Breast epithelium (tissue), 4 donors: ENCODE data around the gene NKX6-2. TPM values are rescaled to one million over a fixed set of nuclear protein-coding genes. Genes with fewer than 3 reads are reported as not detected.

Source experiments
- DNase-seq, 2 donors: peaks; one replicate each; pipeline ENCODE4 v3.0.0-alpha.2; 2019; ENCODE audit warnings: low spot score in 2 of 2
- H3K27ac ChIP-seq, 2 donors: fragments of 200-600 bp; sonication (generic) in 1 of 2; one replicate each; pipeline ENCODE4 v1.5.1; 2016 to 2019; ENCODE audit warnings: mild to moderate bottlenecking in 1 of 2
- H3K27me3 ChIP-seq, 2 donors: fragments of 200-600 bp; sonication (generic) in 1 of 2; one replicate each; pipeline versions ENCODE4 v1.5.1 to v1.6.0; 2017 to 2019; ENCODE audit warnings: control low read depth in 1 of 2, mild to moderate bottlenecking in 1 of 2
- H3K36me3 ChIP-seq: fragments of 200-600 bp; one replicate; pipeline ENCODE4 v1.5.1; 2019
- H3K4me1 ChIP-seq, 2 donors: fragments of 200-600 bp; sonication (generic); one replicate each; pipeline ENCODE4 v1.5.1; 2016 to 2019; ENCODE audit warnings: control low read depth in 1 of 2
- H3K4me3 ChIP-seq, 3 donors: fragments of 200-600 bp; sonication (generic); 1 replicate in 2 of 3; 2 replicates in 1 of 3; pipeline ENCODE4 v1.5.1; 2016 to 2019; ENCODE audit warnings: mild to moderate bottlenecking in 3 of 3, moderate library complexity in 2 of 3
- H3K9me3 ChIP-seq, 2 donors: fragments of 200-600 bp; sonication (generic) in 1 of 2; one replicate each; pipeline ENCODE4 v1.5.1; 2016 to 2019; ENCODE audit warnings: control low read depth in 1 of 2
- POLR2A ChIP-seq: fragments of 450-650 bp; IDR thresholded peaks from one replicate; pipeline ENCODE4 v1.6.1; 2016; ENCODE audit warnings: antibody characterized with exemption, mild to moderate bottlenecking, moderate library complexity
- POLR2AphosphoS5 ChIP-seq, 3 donors: sonication (generic); formaldehyde crosslinking; IDR thresholded peaks; one replicate each; pipeline ENCODE4 v1.6.1; 2017; ENCODE audit warnings: antibody characterized with exemption in 3 of 3
- intact Hi-C: fragments of 100-400 bp; cut with DNase I; formaldehyde crosslinking; loops from one replicate; pipeline ENCODE4 v1.15.1; 2023; ENCODE audit warnings: low total_unique reads
- total RNA-seq, 3 donors: library from RNA; depleted of rRNA; stranded (reverse); fragments of >200 nt; gene quantifications; one replicate each; pipeline ENCODE4 v1.1.0, GENCODE V29; 2016
- TF ChIP-seq, protein P1 (sequence below), 3 donors: fragments of 450-650 bp; IDR thresholded peaks; one replicate each; pipeline ENCODE4 v1.5.1; 2016 to 2017; ENCODE audit warnings: antibody characterized with exemption in 3 of 3, mild to moderate bottlenecking in 3 of 3, moderate library complexity in 3 of 3

Gene NKX6-2
- total RNA-seq, 3 donors from 2014 or later = not detected

DNA sequence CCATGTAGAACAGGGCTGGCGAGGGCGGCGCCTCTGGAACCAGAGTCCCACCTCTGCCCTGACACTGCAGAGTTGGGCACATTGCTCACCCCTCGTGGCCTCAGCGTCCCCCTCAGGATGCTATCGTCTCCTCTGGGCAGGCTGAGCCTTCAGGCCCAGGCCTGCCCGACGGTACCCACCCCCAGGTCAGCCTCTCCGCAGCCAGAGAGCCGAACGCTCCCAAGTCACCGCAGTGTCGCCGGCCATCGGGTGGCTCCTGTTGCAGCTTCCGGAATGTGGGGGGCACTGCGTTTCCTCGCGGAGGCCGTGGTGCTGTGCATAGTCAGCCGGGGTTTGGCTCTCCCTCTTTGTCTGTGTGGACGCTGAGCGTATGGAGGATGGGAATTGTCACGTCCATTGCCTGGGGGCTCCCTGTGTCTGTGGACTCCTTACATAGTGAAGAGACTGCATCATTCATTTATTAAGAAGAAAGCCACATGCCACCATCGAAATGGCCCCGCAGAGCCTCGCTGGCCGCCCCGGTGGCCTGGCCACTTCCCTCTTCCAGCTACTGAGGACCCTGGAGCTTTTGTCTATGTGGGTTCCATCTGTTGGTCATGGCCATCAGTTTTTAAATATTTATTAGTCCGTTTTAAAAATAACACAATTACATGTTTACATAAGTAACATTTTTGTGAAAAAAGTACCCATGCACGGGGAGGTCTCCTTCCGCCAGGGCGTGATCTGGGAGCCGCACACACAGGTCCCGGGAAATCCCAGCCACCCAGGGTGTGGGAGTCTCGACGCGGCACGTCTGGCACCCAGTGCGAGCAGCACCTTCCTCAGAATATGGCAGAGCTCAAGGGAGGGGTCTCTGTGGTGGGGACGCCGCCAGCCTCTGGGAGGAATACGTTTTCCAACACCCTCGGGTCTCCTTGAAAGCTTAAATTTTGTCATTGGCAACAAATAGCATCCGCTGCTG lies 15.6 kb downstream of the NKX6-2 start:
- Histone ChIP-seq H3K4me3 (no peak overlapping the region), H3K9me3 (no peaks in the 10 kb centered on the region), H3K27me3 (no peaks in the 10 kb centered on the region), H3K27ac (no peak overlapping the region), H3K4me1 (no peaks in the 10 kb centered on the region), H3K36me3 (no peaks in the 10 kb centered on the region)
- intact Hi-C loops = no loop called here
- no peak for TF ChIP-seq POLR2A
- no peak for TF ChIP-seq POLR2AphosphoS5 (IDR thresholded peaks at IDR 0.05)
- TF ChIP-seq, protein P1, sequence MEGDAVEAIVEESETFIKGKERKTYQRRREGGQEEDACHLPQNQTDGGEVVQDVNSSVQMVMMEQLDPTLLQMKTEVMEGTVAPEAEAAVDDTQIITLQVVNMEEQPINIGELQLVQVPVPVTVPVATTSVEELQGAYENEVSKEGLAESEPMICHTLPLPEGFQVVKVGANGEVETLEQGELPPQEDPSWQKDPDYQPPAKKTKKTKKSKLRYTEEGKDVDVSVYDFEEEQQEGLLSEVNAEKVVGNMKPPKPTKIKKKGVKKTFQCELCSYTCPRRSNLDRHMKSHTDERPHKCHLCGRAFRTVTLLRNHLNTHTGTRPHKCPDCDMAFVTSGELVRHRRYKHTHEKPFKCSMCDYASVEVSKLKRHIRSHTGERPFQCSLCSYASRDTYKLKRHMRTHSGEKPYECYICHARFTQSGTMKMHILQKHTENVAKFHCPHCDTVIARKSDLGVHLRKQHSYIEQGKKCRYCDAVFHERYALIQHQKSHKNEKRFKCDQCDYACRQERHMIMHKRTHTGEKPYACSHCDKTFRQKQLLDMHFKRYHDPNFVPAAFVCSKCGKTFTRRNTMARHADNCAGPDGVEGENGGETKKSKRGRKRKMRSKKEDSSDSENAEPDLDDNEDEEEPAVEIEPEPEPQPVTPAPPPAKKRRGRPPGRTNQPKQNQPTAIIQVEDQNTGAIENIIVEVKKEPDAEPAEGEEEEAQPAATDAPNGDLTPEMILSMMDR (IDR thresholded peaks at IDR 0.05) = no peak
- no peak for DNase-seq

DNA sequence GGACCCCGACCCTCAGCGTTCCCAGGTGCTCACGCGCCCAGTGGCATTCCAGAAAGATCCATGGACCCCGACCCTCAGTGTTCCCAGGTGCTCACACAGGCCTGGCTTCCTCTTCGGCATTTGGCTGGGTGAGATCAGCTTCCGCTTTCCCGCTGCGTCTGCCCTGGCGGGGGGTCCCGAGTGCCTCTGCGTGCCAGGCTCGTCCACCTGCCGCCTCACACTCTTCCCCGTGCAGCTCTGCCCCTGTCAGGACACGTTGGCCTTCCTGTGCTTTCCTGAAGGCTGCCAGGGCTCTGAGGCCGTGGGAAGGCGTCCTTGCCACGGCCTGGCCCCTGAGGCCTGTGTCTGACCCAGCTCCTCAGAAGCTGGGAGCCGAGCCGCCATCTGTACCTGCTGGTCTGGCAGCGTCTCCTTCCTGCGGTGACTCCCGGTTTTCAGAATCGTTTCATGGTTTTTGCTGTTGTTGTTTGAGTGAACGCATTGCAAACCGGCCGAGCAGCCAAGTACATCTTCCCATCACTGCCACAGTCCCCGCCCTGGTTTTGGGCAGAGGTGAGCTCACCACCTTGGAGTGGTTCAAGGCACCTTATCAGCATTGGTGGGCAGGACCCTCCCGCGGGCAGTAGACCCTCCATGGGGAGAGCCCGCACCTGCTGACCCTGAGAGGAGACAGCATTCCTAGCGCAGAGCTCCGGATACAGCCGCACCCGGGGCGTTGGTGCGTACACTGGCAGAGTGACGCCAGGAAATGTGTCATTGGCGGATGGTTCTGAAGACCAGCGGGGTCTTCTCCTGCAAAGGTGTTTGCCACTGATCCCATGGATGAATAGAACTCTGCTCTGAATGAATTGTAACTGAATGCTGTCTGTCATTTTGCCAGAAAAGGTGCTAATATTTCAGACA lies 17.4 kb downstream of the NKX6-2 start:
- H3K27me3 ChIP-seq = no peaks in the 10 kb centered on the region
- no peaks in the 10 kb centered on the region for H3K4me1 ChIP-seq
- DNase-seq = no peak
- intact Hi-C loops = no loop called here
- H3K36me3 ChIP-seq = no peaks in the 10 kb centered on the region
- no peak overlapping the region for H3K4me3 ChIP-seq
- TF ChIP-seq POLR2A = no peak
- TF ChIP-seq, protein P1 (IDR thresholded peaks at IDR 0.05) = no peak
- no peak for TF ChIP-seq POLR2AphosphoS5 (IDR thresholded peaks at IDR 0.05)
- no peaks in the 10 kb centered on the region for H3K9me3 ChIP-seq
- H3K27ac ChIP-seq = no peak overlapping the region

DNA sequence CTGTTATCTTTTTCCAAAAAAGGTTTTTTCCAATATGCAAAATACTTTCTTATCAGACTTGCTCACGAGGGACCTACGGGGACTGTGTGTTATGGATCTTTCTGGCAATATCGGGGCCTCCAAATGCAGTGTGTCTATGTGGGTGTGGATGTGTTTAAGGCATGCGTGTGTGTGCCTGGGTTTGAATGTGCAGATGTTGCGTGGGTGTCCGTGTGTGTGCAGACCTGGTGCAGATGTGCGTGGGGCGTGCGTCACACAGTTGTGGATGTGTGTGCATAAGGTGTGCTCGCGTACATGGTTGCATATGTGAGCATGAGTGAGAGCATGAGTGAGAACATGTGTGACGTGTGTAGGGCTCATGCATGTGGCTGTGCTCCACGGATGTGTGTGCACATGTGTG lies 19.7 kb downstream of the NKX6-2 start:
- no peaks in the 10 kb centered on the region for H3K27me3 ChIP-seq
- H3K9me3 ChIP-seq = no peaks in the 10 kb centered on the region
- H3K4me1 ChIP-seq = no peaks in the 10 kb centered on the region
- TF ChIP-seq POLR2A (no peak), POLR2AphosphoS5 (IDR thresholded peaks at IDR 0.05) (no peak)
- TF ChIP-seq, protein P1 (IDR thresholded peaks at IDR 0.05) = no peak
- no peak overlapping the region for H3K27ac ChIP-seq
- no peaks in the 10 kb centered on the region for H3K36me3 ChIP-seq
- intact Hi-C loops = no loop called here
- DNase-seq = no peak
- H3K4me3 ChIP-seq = no peak overlapping the region

DNA sequence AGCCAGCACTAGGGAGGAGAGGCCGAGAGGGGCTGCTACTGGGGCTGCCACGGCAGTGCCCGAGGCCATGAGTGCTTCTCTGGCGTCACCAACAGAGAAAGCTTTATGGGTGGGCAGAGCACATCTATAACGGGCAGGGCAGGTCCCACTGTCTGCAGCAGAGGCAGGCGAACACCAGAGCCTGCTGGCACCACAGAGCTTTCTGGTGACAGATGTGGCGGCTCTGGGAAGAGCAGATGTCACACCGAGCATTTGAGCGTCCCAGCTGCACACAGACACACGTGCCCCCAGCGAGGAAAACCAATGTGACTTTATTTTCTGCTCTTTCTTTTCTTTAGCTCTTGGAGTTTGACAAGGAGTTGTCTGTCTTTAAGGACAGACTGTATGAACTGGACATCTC lies 20.5 kb downstream of the NKX6-2 start:
- Histone ChIP-seq H3K27ac (no peak overlapping the region), H3K4me3 (no peak overlapping the region), H3K4me1 (no peaks in the 10 kb centered on the region), H3K9me3 (no peaks in the 10 kb centered on the region), H3K36me3 (no peaks in the 10 kb centered on the region), H3K27me3 (no peaks in the 10 kb centered on the region)
- intact Hi-C loops = no loop called here
- no peak for DNase-seq
- TF ChIP-seq POLR2A (no peak), POLR2AphosphoS5 (IDR thresholded peaks at IDR 0.05) (no peak)
- TF ChIP-seq, protein P1 (IDR thresholded peaks at IDR 0.05) = no peak
